K562 (cell line): Measurements from ENCODE around the gene MYCBP. TPM values are rescaled to one million over a fixed set of nuclear protein-coding genes. Genes with fewer than 3 reads are reported as not detected.

Experiments
- CBFB ChIP-seq: sonication (generic); formaldehyde crosslinking; IDR thresholded peaks from 2 replicates; pipeline ENCODE4 v1.4.0; 2020; ENCODE audit warnings: mild to moderate bottlenecking, missing genetic modification reagents
- DEAF1 ChIP-seq: fragments of 450-650 bp; formaldehyde crosslinking; IDR thresholded peaks from 2 replicates; pipeline ENCODE4 v1.4.0; 2020; ENCODE audit warnings: mild to moderate bottlenecking, moderate library complexity
- DIDO1 ChIP-seq: fragments of 450-650 bp; IDR thresholded peaks from 2 replicates; pipeline ENCODE4 v1.6.1; 2016; ENCODE audit warnings: low read depth, missing biosample characterization, missing genetic modification characterization
- FOXM1 ChIP-seq, 2 experiments: fragments of 450-650 bp in 1 of 2; sonication (generic) in 1 of 2; formaldehyde crosslinking in 1 of 2; IDR thresholded peaks; 2 replicates each; pipeline versions ENCODE4 v1.6.1 to v1.9.0; 2017 to 2022; ENCODE audit warnings: low read depth in 2 of 2, mild to moderate bottlenecking in 2 of 2, missing genetic modification reagents in 1 of 2, moderate library complexity in 1 of 2
- HDAC1 ChIP-seq, 2 experiments: fragments of 450-650 bp; IDR thresholded peaks; 2 replicates each; pipeline ENCODE4 v1.6.1; 2016 to 2017; ENCODE audit warnings: inconsistent platforms in 1 of 2, mild to moderate bottlenecking in 1 of 2, moderate library complexity in 1 of 2
- HSF4 ChIP-seq: fragments of 250-450 bp; sonication (Bioruptor Pico); IDR thresholded peaks from 2 replicates; pipeline ENCODE4 v2.1.2; 2022; ENCODE audit warnings: mild to moderate bottlenecking, moderate library complexity, borderline replicate concordance
- ID3 ChIP-seq, 2 experiments: fragments of 250-450 bp in 1 of 2; fragments of 450-650 bp in 1 of 2; sonication (Bioruptor Pico) in 1 of 2; IDR thresholded peaks; 2 replicates each; pipeline versions ENCODE4 v1.6.1 to v1.8.0; 2016 to 2021; ENCODE audit warnings: mild to moderate bottlenecking in 2 of 2, moderate library complexity in 2 of 2, missing compliant biosample characterization in 1 of 2, missing genetic modification characterization in 1 of 2
- MCM2 ChIP-seq: fragments of 450-650 bp; IDR thresholded peaks from 2 replicates; pipeline ENCODE4 v1.6.1; 2017; ENCODE audit warnings: low read depth, mild to moderate bottlenecking
- MEF2A ChIP-seq: IDR thresholded peaks from 2 replicates; pipeline ENCODE4 v1.6.1; 2011; ENCODE audit warnings: low read depth, mild to moderate bottlenecking, low read length, moderate library complexity; ENCODE audit not compliant: control insufficient read depth
- MEIS2 ChIP-seq: fragments of 450-650 bp; IDR thresholded peaks from 2 replicates; pipeline ENCODE4 v1.6.1; 2014; ENCODE audit warnings: mild to moderate bottlenecking; ENCODE audit not compliant: partially characterized antibody
- NFIC ChIP-seq: fragments of 450-650 bp; IDR thresholded peaks from 2 replicates; pipeline ENCODE4 v1.6.1; 2017; ENCODE audit warnings: mild to moderate bottlenecking, inconsistent platforms
- POLR2G ChIP-seq: fragments of 200-400 bp; formaldehyde crosslinking; IDR thresholded peaks from 2 replicates; pipeline ENCODE4 v1.6.1; 2017; ENCODE audit warnings: low read depth, mild to moderate bottlenecking, antibody characterized with exemption, low read length, moderate library complexity
- RNF219 ChIP-seq: fragments of 250-450 bp; sonication (Bioruptor Pico); IDR thresholded peaks from 2 replicates; pipeline ENCODE4 v1.5.0; 2022; ENCODE audit warnings: mild to moderate bottlenecking
- RUNX1 ChIP-seq: sonication (generic); IDR thresholded peaks from 2 replicates; pipeline ENCODE4 v1.6.1; 2016; ENCODE audit warnings: antibody characterized with exemption, low read depth
- ZNF146 ChIP-seq: IDR thresholded peaks from one replicate; pipeline ENCODE4 v1.6.1; 2018; ENCODE audit warnings: missing compliant biosample characterization; ENCODE audit not compliant: unreplicated experiment
- ZNF217 ChIP-seq: sonication (generic); formaldehyde crosslinking; IDR thresholded peaks from 2 replicates; pipeline ENCODE4 v1.8.0; 2022; ENCODE audit warnings: mild to moderate bottlenecking, missing genetic modification reagents
- ZNF518B ChIP-seq: fragments of 250-450 bp; sonication (Bioruptor Pico); IDR thresholded peaks from 2 replicates; pipeline ENCODE4 v1.5.0; 2021; ENCODE audit warnings: mild to moderate bottlenecking, moderate library complexity
- ZNF583 ChIP-seq: fragments of 250-450 bp; sonication (Bioruptor Pico); IDR thresholded peaks from 2 replicates; pipeline ENCODE4 v1.4.0; 2020
- ZNF75A ChIP-seq: fragments of 450-650 bp; formaldehyde crosslinking; IDR thresholded peaks from 2 replicates; pipeline ENCODE4 v1.4.0; 2020; ENCODE audit warnings: mild to moderate bottlenecking
- polyA plus RNA-seq, 8 experiments: library from polyadenylated mRNA; depleted of rRNA in 4 of 8; stranded (reverse) in 5 of 8; unstranded in 3 of 8; fragments of >200 nt; fragmentation: Nextera tagmentation in 2 of 8; fragmentation: Illumina TruSeq in 1 of 8; extraction: Ambion mirVana in 2 of 8; extraction: Trizol in 1 of 8; gene quantifications; 2 replicates each; pipeline versions ENCODE4 v1.2.1 to v1.2.3, GENCODE V29; 2011 to 2014; ENCODE audit warnings: inconsistent platforms in 1 of 8, missing spikeins in 1 of 8
- total RNA-seq, 7 experiments: library from RNA; depleted of rRNA in 6 of 7; stranded (reverse); fragments of >200 nt in 6 of 7; fragmentation: Illumina TruSeq in 2 of 7; extraction: Trizol in 2 of 7; gene quantifications; 2 replicates each; pipeline versions ENCODE4 v1.2.1 to v1.2.3, GENCODE V29; 2011 to 2021; ENCODE audit warnings: low replicate concordance in 1 of 7

Gene MYCBP
- total and polyA plus RNA-seq, 9 of the 15 experiments (the other 6 are each of a cell fraction or from before 2014, with no cell fraction given): 32.3 to 253 (median 72.9) TPM

- TF ChIP-seq RNF219 (CRISPR knock-in tag) (no peak), RUNX1 (peak; percentile 89), MCM2 (no peak), ZNF75A (no peak), ZNF217 (CRISPR knock-in tag) (no peak), ID3 (CRISPR knock-in tag; IDR thresholded peaks at IDR 0.05) (no peak), ID3 (tag; IDR thresholded peaks at IDR 0.05) (peak; percentile 58; the same call in 1 of the 2 replicates), ZNF583 (CRISPR knock-in tag) (no peak; the same call in 1 of the 2 replicates), ZNF518B (CRISPR knock-in tag) (no peak), ZNF146 (CRISPR knock-in tag) (no peak), POLR2G (peak; percentile 69), HSF4 (CRISPR knock-in tag) (0 out of 2 replicates have a peak, but pooled peaks have one; percentile 47), DEAF1 (CRISPR knock-in tag) (peak; percentile 59), MEF2A (peak; percentile 74), DIDO1 (tag) (no peak), FOXM1 (IDR thresholded peaks at IDR 0.05; ENCODE audit: low read depth) (peak; percentile 86), FOXM1 (CRISPR knock-in tag; IDR thresholded peaks at IDR 0.05; ENCODE audit: low read depth) (no peak), NFIC (peak; percentile 85), CBFB (CRISPR knock-in tag) (peak; percentile 93), MEIS2 (peak; percentile 100), HDAC1 (IDR thresholded peaks at IDR 0.05) (peak in 1 of 2 experiments; percentile 93; a peak in 2 of 4 replicates)
Observed at GRCh38 chr1:38815903-38816627, 57.1 kb downstream of the MYCBP start (continued).
